Ectodermal cell (in vitro differentiated cells): ENCODE data around the gene SLCO1C1.
"Not testable (repeated sequence)": the region's sequence is repeated elsewhere in the genome, so short reads cannot be mapped to it uniquely, and the experiment has no call there.

Source experiments
- H3K27ac ChIP-seq: 2 replicates; pipeline ENCODE4 v1.7.0; 2013; ENCODE audit warnings: mild to moderate bottlenecking, low read depth, low read length; ENCODE audit not compliant: insufficient read depth, poor library complexity, severe bottlenecking
- H3K27me3 ChIP-seq: 2 replicates; pipeline ENCODE4 v1.7.0; 2013; ENCODE audit warnings: mild to moderate bottlenecking, low read length; ENCODE audit not compliant: insufficient read depth, control insufficient read depth, poor library complexity, severe bottlenecking
- H3K36me3 ChIP-seq: one replicate; pipeline ENCODE4 v1.7.0; 2013; ENCODE audit warnings: low read length; ENCODE audit not compliant: control insufficient read depth, insufficient read depth
- H3K4me1 ChIP-seq: one replicate; pipeline ENCODE4 v1.7.0; 2013; ENCODE audit warnings: low read length; ENCODE audit not compliant: control insufficient read depth, insufficient read depth
- H3K4me3 ChIP-seq: 2 replicates; pipeline ENCODE4 v1.7.0; 2013; ENCODE audit warnings: low read depth, low read length, control low read depth; ENCODE audit not compliant: insufficient read depth
- H3K9me3 ChIP-seq: 2 replicates; pipeline ENCODE4 v1.7.0; 2013; ENCODE audit warnings: mild to moderate bottlenecking, low read length, moderate library complexity; ENCODE audit not compliant: control insufficient read depth
- WGBS, 2 experiments: methylation state at CpG; one replicate each; pipeline ENCODE4 v1.1.7; 2013; ENCODE audit warnings: missing lambda C conversion rate in 2 of 2; 5-methylcytosine and 5-hydroxymethylcytosine counted together

SLCO1C1 gene

DNA sequence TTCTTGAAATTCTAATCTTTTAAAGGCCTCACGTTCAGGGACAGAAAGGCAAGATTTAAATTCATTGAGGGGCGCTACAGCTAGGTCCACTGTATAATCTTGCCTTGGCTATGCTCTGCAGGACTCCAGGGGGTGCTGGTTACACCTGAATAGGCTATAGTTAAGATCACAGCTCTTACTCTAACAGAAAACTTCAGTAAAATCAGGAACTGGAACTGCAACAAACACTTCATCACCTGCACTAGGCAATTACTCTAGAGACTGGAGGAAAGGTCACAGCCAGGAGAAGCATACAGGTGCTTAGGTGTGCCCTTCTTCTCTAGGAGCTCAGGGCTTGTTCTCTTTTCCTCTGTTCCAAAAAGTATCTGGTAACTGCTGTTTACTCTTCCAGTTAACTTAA lies 20.9 kb downstream of the SLCO1C1 start:
- H3K9me3 ChIP-seq = no peaks in the 10 kb centered on the region
- H3K4me3 ChIP-seq = no peak overlapping the region
- WGBS, 2 experiments = 59 to 62% methylated on average over 2 of the region's 2 CpGs
- no peaks in the 10 kb centered on the region for H3K4me1 ChIP-seq
- no peaks in the 10 kb centered on the region for H3K27me3 ChIP-seq
- H3K27ac ChIP-seq = no peak overlapping the region
- H3K36me3 ChIP-seq = no peaks in the 10 kb centered on the region

DNA sequence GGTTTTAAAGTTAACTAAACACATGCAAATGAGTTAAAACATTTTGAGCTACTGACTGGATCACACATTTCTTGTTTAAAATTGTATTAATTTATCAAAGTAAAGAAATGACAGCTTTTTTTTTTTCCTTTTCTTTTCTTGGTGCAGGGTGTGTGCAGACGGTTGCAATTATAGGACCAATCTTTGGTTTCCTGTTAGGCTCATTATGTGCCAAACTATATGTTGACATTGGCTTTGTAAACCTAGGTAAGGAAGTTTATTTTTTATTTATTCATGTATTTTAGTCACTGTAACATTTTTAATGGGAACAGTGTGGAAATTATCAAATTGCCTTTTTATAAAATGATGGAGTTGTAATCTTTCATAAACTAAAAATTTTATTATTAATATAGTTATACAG lies 21.9 kb downstream of the SLCO1C1 start:
- no peaks in the 10 kb centered on the region for H3K27me3 ChIP-seq
- H3K36me3 ChIP-seq = no peaks in the 10 kb centered on the region
- no CpG with 5 or more reads among the region's 1 CpG for WGBS, 2 experiments
- no peaks in the 10 kb centered on the region for H3K9me3 ChIP-seq
- no peak overlapping the region for H3K27ac ChIP-seq
- no peak overlapping the region for H3K4me3 ChIP-seq
- H3K4me1 ChIP-seq = no peaks in the 10 kb centered on the region

DNA sequence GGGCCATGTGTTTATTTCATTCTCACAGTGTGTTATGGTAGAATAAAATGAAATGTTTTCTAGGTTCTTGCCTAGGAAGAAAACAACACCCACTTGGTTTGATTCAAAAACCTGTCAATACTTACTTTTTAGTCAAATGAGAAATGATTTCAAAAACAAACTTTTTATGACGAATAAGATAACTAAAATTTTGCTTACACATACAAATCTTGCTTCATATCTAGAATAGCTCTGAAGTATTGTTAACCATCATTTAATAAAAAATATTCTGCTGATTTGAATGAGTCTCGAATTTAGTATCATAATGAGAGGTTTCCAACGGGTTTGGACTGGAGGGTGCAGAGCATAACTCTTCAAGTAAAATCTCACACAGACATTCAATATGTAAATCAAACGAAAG lies 23.2 kb downstream of the SLCO1C1 start:
- 88 to 99% methylated on average over 2 to 4 of the region's 4 CpGs for WGBS, 2 experiments

DNA sequence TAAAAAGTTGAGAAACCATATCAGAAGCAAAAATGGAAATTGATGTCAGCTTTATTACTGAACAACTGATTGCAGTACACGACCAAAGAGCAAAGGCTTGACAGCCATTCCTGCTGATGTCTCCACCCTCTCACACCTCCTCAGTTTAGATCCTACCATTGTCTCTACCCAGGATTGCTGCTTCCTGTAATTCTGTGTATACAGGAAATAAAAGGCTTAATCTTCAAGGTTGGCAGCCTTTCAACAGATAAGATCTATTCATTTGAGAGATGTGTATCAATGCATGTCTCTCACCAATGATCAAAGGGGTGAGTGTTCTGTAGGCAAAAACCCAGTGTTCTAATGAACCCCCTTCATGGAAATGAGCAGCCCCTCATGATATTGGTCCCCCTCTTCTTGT lies 27.0 kb downstream of the SLCO1C1 start:
- H3K4me3 ChIP-seq = no peak overlapping the region
- no peaks in the 10 kb centered on the region for H3K4me1 ChIP-seq
- H3K9me3 ChIP-seq = no peaks in the 10 kb centered on the region
- H3K27ac ChIP-seq = no peak overlapping the region
- H3K36me3 ChIP-seq = no peaks in the 10 kb centered on the region
- 63 to 79% methylated on average over 1 of the region's 1 CpG for WGBS, 2 experiments
- H3K27me3 ChIP-seq = no peaks in the 10 kb centered on the region

More for the DNA sequence above, 23.2 kb downstream of the SLCO1C1 start:
- Histone ChIP-seq H3K27me3 (no peaks in the 10 kb centered on the region), H3K9me3 (no peaks in the 10 kb centered on the region), H3K4me1 (no peaks in the 10 kb centered on the region), H3K36me3 (no peaks in the 10 kb centered on the region), H3K27ac (no peak overlapping the region), H3K4me3 (no peak overlapping the region)

DNA sequence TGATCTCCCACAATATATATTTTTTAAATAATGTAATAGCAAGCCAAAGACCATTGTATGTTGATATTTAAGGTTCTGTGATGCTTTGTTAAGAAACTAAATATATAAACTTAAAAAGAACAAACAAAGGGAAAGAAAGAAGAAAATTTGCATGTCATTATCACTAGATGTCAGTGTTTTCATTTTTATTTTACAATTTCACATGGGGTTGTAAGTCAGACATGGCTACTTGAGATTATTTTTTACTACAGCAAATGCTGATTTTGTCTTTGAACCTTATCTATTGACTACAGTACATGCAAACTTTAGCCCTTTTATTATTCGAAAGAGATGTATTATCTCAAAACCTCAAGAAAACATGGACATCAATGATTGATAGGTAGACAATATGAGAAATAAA lies 36.1 kb downstream of the SLCO1C1 start:
- H3K27me3 ChIP-seq = no peaks in the 10 kb centered on the region
- no CpG with 5 or more reads among the region's 1 CpG for WGBS, 2 experiments

DNA sequence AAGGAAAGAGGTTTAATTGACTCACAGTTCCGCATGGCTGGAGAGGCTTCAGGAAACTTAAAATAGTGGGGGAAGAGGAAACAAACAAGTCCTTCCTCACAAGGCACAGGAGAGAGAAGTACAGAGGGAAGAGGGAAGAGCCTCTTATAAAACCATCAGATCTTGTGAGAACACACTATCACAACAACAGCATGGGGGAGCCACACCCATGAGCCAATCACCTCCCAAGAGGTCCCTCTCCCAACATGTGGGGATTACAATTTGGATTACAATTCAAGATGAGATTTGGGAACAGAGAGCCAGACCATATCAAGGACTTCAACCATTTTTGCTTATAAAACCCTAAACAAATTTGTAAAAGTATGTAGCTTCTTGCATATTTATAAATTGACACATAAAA lies 45.8 kb downstream of the SLCO1C1 start:
- Histone ChIP-seq H3K4me3 (no peak overlapping the region), H3K27me3 (no peaks in the 10 kb centered on the region), H3K9me3 (no peaks in the 10 kb centered on the region), H3K4me1 (no peaks in the 10 kb centered on the region), H3K27ac (no peak overlapping the region), H3K36me3 (no peaks in the 10 kb centered on the region)
- 88 to 93% methylated on average over 1 of the region's 1 CpG for WGBS, 2 experiments

More for the DNA sequence above, 36.1 kb downstream of the SLCO1C1 start:
- Histone ChIP-seq H3K4me1 (no peaks in the 10 kb centered on the region), H3K9me3 (no peaks in the 10 kb centered on the region), H3K4me3 (no peak overlapping the region), H3K27ac (no peak overlapping the region), H3K36me3 (no peaks in the 10 kb centered on the region)

DNA sequence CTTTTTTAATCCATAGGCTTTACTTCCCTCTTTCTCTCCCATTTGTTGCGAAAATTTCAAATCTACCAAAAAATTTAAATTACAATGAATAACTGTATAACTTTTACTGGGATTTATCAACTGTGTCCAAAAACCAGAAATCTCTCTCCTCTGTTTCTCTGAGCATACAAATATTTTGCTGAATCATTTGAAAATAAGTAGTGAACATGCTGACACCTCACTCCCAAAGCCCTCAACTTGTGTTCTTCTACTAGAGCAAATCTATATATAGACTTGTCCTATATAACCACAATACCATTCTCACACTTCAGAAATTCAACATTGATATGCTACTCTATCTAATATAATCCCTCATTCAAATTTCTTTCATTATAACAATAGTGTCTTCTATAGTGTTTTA lies 53.1 kb downstream of the SLCO1C1 start:
- no peak overlapping the region for H3K4me3 ChIP-seq
- no peaks in the 10 kb centered on the region for H3K9me3 ChIP-seq
- H3K27me3 ChIP-seq = no peaks in the 10 kb centered on the region
- no peak overlapping the region for H3K27ac ChIP-seq
- H3K36me3 ChIP-seq = no peaks in the 10 kb centered on the region
- WGBS, 2 experiments = 100% methylated on average over 1 of the region's 1 CpG; no CpG with 5 or more reads in 1 of the 2 experiments
- H3K4me1 ChIP-seq = no peaks in the 10 kb centered on the region

DNA sequence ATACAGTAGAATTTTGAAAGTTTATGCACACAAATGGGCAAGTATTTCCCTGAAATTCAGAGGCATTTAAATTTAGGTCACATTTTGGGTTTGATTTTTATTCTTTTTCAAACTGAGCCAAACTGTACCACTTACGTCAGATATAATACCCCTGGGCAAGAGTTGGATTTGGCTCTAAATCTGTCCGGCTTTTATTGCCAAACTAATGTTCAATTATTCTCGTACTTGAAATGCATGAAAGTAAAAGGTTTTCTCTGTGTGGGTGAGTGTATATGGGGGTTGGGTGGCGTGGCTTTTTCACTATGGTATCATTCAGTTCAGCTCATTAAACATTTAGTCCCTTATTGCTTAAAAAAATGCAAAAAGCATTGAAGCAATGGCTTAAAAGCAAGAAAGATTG lies 55.9 kb downstream of the SLCO1C1 start:
- Histone ChIP-seq H3K27ac (no peak overlapping the region), H3K4me1 (no peaks in the 10 kb centered on the region), H3K9me3 (no peaks in the 10 kb centered on the region), H3K4me3 (no peak overlapping the region), H3K36me3 (no peaks in the 10 kb centered on the region), H3K27me3 (no peaks in the 10 kb centered on the region)
- 93 to 98% methylated on average over 3 of the region's 4 CpGs for WGBS, 2 experiments

DNA sequence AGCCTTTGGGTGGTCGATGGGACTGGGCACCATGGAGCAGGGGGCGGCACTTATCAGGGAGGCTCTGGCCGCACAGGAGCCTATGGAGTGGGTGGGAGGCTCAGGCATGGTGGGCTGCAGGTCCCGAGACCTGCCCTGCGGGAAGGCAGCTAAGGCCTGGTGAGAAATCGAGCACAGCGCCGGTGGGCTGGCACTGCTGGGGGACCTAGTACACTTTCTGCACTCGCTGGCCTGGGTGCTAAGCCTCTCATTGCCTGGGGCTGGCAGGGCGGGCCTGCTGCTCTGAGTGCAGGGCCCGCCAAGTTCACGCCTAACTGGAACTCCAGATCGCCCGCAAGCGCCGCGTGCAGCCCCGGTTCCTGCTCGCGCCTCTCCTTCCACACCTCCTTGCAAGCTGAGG lies 82.3 kb downstream of the SLCO1C1 start:
- H3K9me3 ChIP-seq = no peaks in the 10 kb centered on the region
- WGBS, 2 experiments = 89 to 93% methylated on average over 20 of the region's 20 CpGs
- H3K4me1 ChIP-seq = no peaks in the 10 kb centered on the region
- H3K27ac ChIP-seq = no peak overlapping the region
- no peaks in the 10 kb centered on the region for H3K36me3 ChIP-seq
- H3K27me3 ChIP-seq = no peaks in the 10 kb centered on the region
- H3K4me3 ChIP-seq = no peak overlapping the region

DNA sequence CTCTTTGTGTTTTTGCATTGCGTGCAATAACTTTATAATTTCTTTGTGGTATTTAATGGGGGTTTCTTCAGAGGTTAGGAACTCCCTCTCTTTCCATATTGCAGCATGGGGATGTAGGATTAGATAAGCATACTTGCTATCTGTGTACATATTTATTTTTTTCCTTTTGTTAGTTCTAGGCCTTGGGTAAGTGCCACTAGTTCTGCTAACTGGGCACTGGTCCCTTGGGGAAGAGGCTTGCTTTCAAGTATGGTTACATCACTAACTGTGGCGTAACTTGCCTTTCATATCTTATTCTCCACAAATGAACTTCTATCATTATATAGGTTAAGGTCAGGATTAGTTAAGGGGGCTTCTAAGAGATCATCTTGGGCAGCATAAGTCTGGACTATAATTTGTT lies 83.8 kb downstream of the SLCO1C1 start:
- Histone ChIP-seq H3K4me3 (no peak overlapping the region), H3K36me3 (no peaks in the 10 kb centered on the region)
- 100% methylated on average over 1 of the region's 2 CpGs; no CpG with 5 or more reads in 1 of the 2 experiments for WGBS, 2 experiments

DNA sequence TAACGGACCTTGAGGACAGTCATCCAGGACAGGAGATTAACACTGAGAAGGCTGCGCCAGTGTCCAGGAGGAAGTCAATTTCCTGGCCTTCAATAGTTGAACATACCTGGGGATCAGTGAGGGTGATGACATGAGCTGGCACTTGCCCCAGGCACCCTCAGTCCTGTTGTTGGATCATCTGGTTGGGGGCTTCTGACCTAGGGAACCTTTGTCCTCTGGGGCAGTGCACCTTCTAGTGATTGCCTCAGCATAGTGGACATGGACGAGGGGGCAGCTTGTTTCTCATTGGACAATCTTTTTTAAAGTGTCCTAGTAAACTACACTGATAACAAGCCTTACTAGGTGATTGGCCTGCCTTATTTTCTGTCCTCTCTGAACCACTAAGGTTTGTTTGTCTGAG lies 84.8 kb downstream of the SLCO1C1 start:
- WGBS, 2 experiments = 92 to 96% methylated on average over 3 of the region's 3 CpGs
- H3K4me1 ChIP-seq, H3K27me3 ChIP-seq, H3K9me3 ChIP-seq, H3K27ac ChIP-seq, H3K36me3 ChIP-seq, H3K4me3 ChIP-seq: not testable (repeated sequence)

More for the DNA sequence above, 83.8 kb downstream of the SLCO1C1 start:
- Histone ChIP-seq H3K27me3 (no peaks in the 10 kb centered on the region), H3K9me3 (no peaks in the 10 kb centered on the region), H3K27ac (no peak overlapping the region), H3K4me1 (no peaks in the 10 kb centered on the region)
